OCI-LY3 (cell line): ENCODE results near the gene CHRNB1.

ENCODE experiments used
- H2AFZ ChIP-seq: fragments of 200-600, 300-600 bp; shearing (Covaris generic); 2 replicates; pipeline ENCODE4 v1.6.0; 2014; ENCODE audit warnings: antibody characterized with exemption, low read depth, low read length
- H3K27ac ChIP-seq: fragments of 200-600, 300-600 bp; sonication (generic); 2 replicates; pipeline ENCODE4 v1.5.1; 2014; ENCODE audit warnings: mild to moderate bottlenecking, low read length, moderate library complexity, mixed read lengths
- H3K27me3 ChIP-seq: fragments of 200-600, 300-600 bp; sonication (generic); 2 replicates; pipeline ENCODE4 v1.6.1; 2014; ENCODE audit warnings: low read depth, low read length, mixed read lengths
- H3K36me3 ChIP-seq: fragments of 200-600, 300-600 bp; sonication (generic); replicated peaks from 2 replicates; pipeline ENCODE3; 2014; ENCODE audit warnings: low read depth, low read length, mixed read lengths
- H3K4me1 ChIP-seq: fragments of 300-600, 200-600 bp; sonication (generic); 2 replicates; pipeline ENCODE4 v1.6.1; 2014; ENCODE audit warnings: low read length, mixed read lengths
- H3K4me2 ChIP-seq: fragments of 200-600, 300-600 bp; sonication (generic); 2 replicates; pipeline ENCODE4 v1.6.1; 2014; ENCODE audit warnings: low read length, mixed read lengths
- H3K4me3 ChIP-seq: fragments of 300-600, 200-600 bp; sonication (generic); 2 replicates; pipeline ENCODE4 v1.5.1; 2014; ENCODE audit warnings: antibody characterized with exemption, mild to moderate bottlenecking, low read length, moderate library complexity
- H3K79me2 ChIP-seq: fragments of 300-600, 200-600 bp; shearing (Covaris generic); 2 replicates; pipeline ENCODE4 v1.6.1; 2014; ENCODE audit warnings: mild to moderate bottlenecking, low read length, mixed read lengths
- H3K9ac ChIP-seq: fragments of 300-600, 200-600 bp; shearing (Covaris generic); 2 replicates; pipeline ENCODE4 v1.6.0; 2014; ENCODE audit warnings: mild to moderate bottlenecking, low read length, moderate library complexity
- H3K9me3 ChIP-seq: fragments of 200-600, 300-600 bp; shearing (Covaris generic); 2 replicates; pipeline ENCODE4 v1.6.1; 2014; ENCODE audit warnings: low read length, mixed read lengths; ENCODE audit not compliant: insufficient read depth
- H4K20me1 ChIP-seq: fragments of 200-600, 300-600 bp; sonication (generic); 2 replicates; pipeline ENCODE4 v1.6.1; 2016; ENCODE audit warnings: low read length, mixed read lengths; ENCODE audit not compliant: insufficient read depth
- CTCF ChIP-seq: fragments of 200-600, 300-600 bp; sonication (generic); IDR thresholded peaks from 2 replicates; pipeline ENCODE4 v1.5.1; 2014; ENCODE audit warnings: antibody characterized with exemption, low read length, low read depth
- EZH2phosphoT487 ChIP-seq: fragments of 200-600 bp; shearing (Covaris generic); IDR thresholded peaks from 2 replicates; pipeline ENCODE4 v1.6.1; 2018; ENCODE audit warnings: antibody characterized with exemption, mixed run types, low read depth

The CHRNB1 gene

GRCh38 chr17:7460850-7461660 is 16.2 kb downstream of the CHRNB1 start:
- Histone ChIP-seq H4K20me1 (no peaks in the 10 kb centered on the region), H3K4me2 (no peak overlapping the region), H3K36me3 (no peaks in the 10 kb centered on the region), H3K4me3 (no peak overlapping the region), H3K4me1 (peaks cover 4% of the 10 kb centered on the region; the same call in 1 of the 2 replicates), H3K9me3 (no peaks in the 10 kb centered on the region), H3K9ac (no peak overlapping the region), H3K27me3 (no peaks in the 10 kb centered on the region), H3K27ac (no peak overlapping the region), H3K79me2 (no peaks in the 10 kb centered on the region), H2AFZ (no peak overlapping the region)
- TF ChIP-seq CTCF (no peak), EZH2phosphoT487 (no peak)

GRCh38 chr17:7462474-7463371 is 17.9 kb downstream of the CHRNB1 start:
- H3K36me3 ChIP-seq, result no peaks in the 10 kb centered on the region
- no peaks in the 10 kb centered on the region for H3K79me2 ChIP-seq
- no peak for TF ChIP-seq CTCF
- no peak for TF ChIP-seq EZH2phosphoT487
- no peaks in the 10 kb centered on the region for H4K20me1 ChIP-seq
- no peak overlapping the region for H3K4me2 ChIP-seq
- no peak overlapping the region for H3K27ac ChIP-seq
- H3K4me1 ChIP-seq, result no peaks in the 10 kb centered on the region
- no peak overlapping the region for H2AFZ ChIP-seq
- H3K4me3 ChIP-seq, result no peak overlapping the region
- H3K27me3 ChIP-seq, result no peaks in the 10 kb centered on the region
- H3K9ac ChIP-seq, result no peak overlapping the region
- H3K9me3 ChIP-seq, result no peaks in the 10 kb centered on the region

DNA sequence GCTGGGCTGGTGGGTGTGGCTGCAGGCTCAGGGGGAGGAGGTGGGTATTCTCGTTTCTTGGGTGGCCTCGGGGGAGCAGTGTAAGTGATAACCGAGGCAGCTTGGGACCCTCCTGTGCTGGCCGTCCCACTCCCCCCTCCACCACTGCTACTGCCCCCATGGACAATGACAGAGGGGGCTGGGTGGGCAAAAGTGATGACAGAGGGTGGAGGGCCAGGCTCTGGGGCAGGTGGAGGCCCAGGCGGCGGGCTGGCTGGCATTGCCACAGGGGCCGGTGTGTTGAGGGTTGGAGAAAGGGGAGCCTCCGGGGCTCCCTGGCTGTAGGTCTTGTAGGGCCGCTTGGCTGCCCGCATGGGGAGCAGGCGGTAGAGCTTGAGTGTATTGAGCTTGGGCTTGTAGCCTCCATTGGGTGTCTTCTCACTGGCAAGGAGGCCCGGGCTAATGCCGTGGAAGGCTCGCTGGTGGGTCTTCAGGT is 18.5 kb downstream of the CHRNB1 start:
- H3K9ac ChIP-seq, result no peak overlapping the region
- no peak overlapping the region for H2AFZ ChIP-seq
- H3K9me3 ChIP-seq, result no peaks in the 10 kb centered on the region
- H3K79me2 ChIP-seq, result no peaks in the 10 kb centered on the region
- H3K36me3 ChIP-seq, result no peaks in the 10 kb centered on the region
- no peaks in the 10 kb centered on the region for H3K4me1 ChIP-seq
- no peaks in the 10 kb centered on the region for H4K20me1 ChIP-seq
- TF ChIP-seq EZH2phosphoT487, result no peak
- no peaks in the 10 kb centered on the region for H3K27me3 ChIP-seq
- no peak overlapping the region for H3K27ac ChIP-seq
- no peak overlapping the region for H3K4me3 ChIP-seq
- no peak overlapping the region for H3K4me2 ChIP-seq

DNA sequence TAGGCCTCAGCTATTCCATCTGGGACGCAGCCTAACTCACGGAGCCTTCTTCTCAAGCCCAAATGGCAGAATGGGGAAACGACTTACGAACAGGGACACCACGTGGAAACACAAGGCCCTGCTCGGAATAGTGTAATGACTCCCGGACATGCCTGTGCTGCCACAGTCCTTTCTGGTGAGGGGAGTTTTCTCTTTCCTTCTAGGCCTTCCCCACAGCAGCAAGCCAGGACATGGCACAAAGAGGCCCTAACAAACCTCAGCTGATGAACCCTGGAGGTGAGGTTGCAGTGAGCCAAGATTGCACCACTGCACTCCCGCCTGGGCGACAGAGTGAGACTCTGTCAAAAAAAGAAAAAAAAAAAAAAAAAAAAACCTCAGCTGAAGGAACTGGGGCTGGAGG is 19.2 kb downstream of the CHRNB1 start:
- Histone ChIP-seq H3K9ac (no peak overlapping the region), H3K79me2 (no peaks in the 10 kb centered on the region), H2AFZ (no peak overlapping the region), H3K27me3 (no peaks in the 10 kb centered on the region), H3K4me1 (no peaks in the 10 kb centered on the region), H3K4me3 (no peak overlapping the region), H4K20me1 (no peaks in the 10 kb centered on the region), H3K9me3 (no peaks in the 10 kb centered on the region), H3K27ac (no peak overlapping the region), H3K4me2 (no peak overlapping the region), H3K36me3 (no peaks in the 10 kb centered on the region)
- TF ChIP-seq EZH2phosphoT487, result no peak
- no peak for TF ChIP-seq CTCF
